Stimulated activated effector memory CD8-positive, alpha-beta T cell treated with anti-CD3 and anti-CD28 coated beads, Interleukin-12 subunit alpha, Interleukin-12 subunit beta, amount 100 ng/mL, for 72 hours (primary cell): ENCODE measurements around the gene FRS2.

Source experiments
- ATAC-seq: fragments of 150-1000 bp; cut with Tn5 transposase; 2 replicates; pipeline ENCODE4 v1.10.0; 2021
- DNase-seq, 2 donors: peaks; one replicate each; pipeline ENCODE4 v3.0.0; 2021 to 2022; ENCODE audit warnings: low spot score in 2 of 2
- H3K27ac Mint-ChIP-seq: one replicate; pipeline ENCODE4 v1.8.0; 2022; ENCODE audit warnings: mild to moderate bottlenecking, mixed read lengths
- H3K36me3 Mint-ChIP-seq: one replicate; pipeline ENCODE4 v1.8.0; 2022; ENCODE audit warnings: mild to moderate bottlenecking, mixed read lengths
- H3K4me1 Mint-ChIP-seq: one replicate; pipeline ENCODE4 v1.8.0; 2022; ENCODE audit warnings: mixed read lengths
- H3K4me3 Mint-ChIP-seq: one replicate; pipeline ENCODE4 v1.8.0; 2022; ENCODE audit warnings: mild to moderate bottlenecking, mixed read lengths
- H3K9me3 Mint-ChIP-seq: one replicate; pipeline ENCODE4 v1.8.0; 2022; ENCODE audit warnings: mixed read lengths

FRS2 gene, protein sequence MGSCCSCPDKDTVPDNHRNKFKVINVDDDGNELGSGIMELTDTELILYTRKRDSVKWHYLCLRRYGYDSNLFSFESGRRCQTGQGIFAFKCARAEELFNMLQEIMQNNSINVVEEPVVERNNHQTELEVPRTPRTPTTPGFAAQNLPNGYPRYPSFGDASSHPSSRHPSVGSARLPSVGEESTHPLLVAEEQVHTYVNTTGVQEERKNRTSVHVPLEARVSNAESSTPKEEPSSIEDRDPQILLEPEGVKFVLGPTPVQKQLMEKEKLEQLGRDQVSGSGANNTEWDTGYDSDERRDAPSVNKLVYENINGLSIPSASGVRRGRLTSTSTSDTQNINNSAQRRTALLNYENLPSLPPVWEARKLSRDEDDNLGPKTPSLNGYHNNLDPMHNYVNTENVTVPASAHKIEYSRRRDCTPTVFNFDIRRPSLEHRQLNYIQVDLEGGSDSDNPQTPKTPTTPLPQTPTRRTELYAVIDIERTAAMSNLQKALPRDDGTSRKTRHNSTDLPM

DNA sequence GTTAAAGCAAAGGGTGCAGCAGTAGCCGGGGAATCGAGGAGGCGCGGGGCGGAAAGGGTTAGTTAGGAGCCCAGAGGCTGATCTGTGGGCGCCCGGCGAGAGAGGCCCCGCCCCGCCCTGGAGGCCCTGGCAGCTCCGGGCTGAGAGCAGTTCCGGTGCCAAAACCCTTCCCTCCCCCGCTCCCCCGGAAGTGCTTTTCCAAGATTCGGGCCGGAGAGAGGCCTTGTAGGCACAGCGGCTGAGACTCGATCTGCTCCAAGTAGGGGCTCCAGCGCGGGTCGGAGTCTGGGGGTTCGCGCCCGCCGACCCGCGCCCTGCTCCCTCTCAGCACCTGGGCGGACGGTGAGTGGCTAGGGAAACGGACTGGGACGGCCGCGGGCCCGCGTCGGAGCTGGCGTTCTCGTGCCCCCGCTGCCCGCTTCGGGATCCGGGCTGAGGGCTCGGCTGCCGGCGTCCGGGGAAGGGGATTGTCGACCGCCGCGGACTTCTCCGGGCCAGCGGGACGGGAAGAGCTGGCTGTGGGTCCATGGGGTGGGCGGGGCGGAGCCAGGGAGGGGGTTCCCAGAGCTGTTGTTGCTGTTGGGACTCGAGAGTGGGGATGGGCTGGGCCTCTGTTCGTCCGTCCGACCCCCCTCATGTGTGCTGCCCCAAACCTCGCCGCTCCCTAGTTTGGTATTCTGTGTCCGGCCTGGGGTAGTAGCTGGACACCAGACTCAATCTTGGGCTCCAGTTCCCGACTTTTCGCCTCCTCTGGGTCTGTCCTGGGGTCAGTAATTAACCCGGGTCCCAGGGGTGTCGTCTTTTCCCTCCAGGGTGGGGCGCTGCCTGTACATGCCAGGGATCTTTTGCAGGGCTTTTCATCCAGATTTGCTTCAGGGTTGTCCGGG is at the start of gene FRS2:
Gene FRS2 (plus strand): TSS at position 200 of the 887 bp plus-strand sequence. CDS start 98,643 bp downstream, outside the sequence.
- no peaks in the 10 kb centered on the region for H3K36me3 Mint-ChIP-seq
- H3K27ac Mint-ChIP-seq = peak within 1 kb of the TSS; percentile 98
- DNase-seq = peak; percentile 73 to 88
- ATAC-seq = peak; percentile 98
- H3K4me1 Mint-ChIP-seq = peaks cover 35% of the 10 kb centered on the region
- H3K4me3 Mint-ChIP-seq = peak within 1 kb of the TSS; percentile 91
- no peaks in the 10 kb centered on the region for H3K9me3 Mint-ChIP-seq

DNA sequence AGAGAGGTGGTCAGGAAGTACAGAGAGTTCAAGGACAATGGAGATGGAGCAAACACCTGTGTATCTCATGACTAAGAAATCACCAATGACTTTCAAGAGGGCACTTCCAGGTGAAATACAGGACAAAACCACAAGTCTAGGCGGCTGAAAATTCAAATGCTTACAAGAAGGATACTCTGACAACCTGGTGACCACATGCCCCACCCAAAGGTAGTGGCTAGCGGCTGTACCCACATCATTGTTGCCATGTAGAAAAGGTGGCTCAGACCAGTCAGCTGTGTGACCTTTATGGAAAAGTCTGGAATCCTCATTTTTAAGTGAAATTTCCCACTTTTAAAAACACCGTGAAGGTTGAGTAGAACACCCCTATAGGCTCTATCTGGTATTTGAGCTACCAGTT is 48.6 kb upstream of the FRS2 start:
- H3K36me3 Mint-ChIP-seq = no peaks in the 10 kb centered on the region
- no peaks in the 10 kb centered on the region for H3K9me3 Mint-ChIP-seq
- DNase-seq (no peak), ATAC-seq (no peak)
- no peak overlapping the region for H3K4me3 Mint-ChIP-seq
- H3K27ac Mint-ChIP-seq = no peak overlapping the region
- H3K4me1 Mint-ChIP-seq = no peaks in the 10 kb centered on the region

DNA sequence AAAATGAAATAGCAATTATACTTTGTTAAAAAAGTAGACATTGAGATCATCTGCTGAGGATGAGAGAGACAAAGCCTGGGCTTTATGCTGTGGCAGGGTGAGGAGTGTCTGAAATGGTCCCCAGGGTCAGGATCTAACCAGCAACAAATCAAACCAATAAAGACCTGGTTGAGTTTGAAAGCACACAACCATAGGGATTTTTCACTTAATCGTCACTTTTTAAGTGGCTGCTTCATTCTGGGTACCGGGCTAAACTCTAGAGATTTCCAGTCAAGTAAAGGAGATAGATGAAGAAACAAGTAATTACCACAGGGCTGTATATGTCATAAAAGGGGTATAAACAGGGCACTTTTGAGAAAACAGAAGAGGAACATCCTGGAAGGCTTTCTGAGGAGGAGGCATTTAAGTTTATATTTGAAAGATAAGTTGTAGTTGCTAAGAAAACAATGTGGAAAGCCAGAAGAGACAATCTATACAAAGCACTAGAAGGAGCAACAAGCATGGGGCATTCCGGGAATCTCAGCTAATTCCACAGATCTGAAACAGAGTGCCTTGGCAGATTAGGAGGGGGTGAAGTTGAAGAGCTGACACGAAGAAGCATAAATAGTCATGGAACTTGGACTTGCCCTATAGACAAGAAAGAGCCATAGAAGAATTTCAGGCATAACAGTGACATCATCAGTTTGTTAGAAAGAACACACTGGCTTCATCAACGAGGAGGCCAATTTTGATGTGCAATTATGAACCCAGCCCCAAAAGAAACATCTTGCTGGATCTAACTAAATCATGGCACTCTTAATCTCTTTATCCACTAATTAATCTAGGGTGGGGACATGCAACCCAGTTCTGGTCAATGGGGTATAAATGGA is 46.9 kb upstream of the FRS2 start:
- DNase-seq = no peak
- no peaks in the 10 kb centered on the region for H3K9me3 Mint-ChIP-seq
- H3K4me3 Mint-ChIP-seq = no peak overlapping the region
- no peaks in the 10 kb centered on the region for H3K4me1 Mint-ChIP-seq
- H3K36me3 Mint-ChIP-seq = no peaks in the 10 kb centered on the region
- no peak overlapping the region for H3K27ac Mint-ChIP-seq
- ATAC-seq = no peak

DNA sequence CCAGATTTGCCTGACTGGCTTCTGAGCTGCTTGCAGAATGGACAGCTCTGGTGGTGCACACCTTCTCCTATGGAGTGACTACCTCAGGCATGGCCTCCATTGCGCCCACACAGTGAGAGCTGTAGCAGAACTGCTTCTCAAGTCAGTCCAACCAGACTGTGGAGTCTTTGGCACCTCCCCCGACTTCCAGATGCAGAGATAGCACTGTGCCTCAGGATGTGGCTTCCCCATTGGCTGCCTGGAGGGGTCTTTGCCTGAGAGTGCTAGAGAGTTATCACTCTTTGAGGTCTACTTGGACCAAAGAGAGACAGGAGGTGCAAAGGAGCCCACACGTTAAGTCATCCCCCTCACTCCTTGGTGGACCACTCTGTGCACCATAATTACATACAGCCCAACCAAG is 44.8 kb upstream of the FRS2 start:
- H3K9me3 Mint-ChIP-seq = no peaks in the 10 kb centered on the region
- DNase-seq (no peak), ATAC-seq (peak; percentile 34)
- H3K27ac Mint-ChIP-seq = no peak overlapping the region
- H3K4me1 Mint-ChIP-seq = no peaks in the 10 kb centered on the region
- no peak overlapping the region for H3K4me3 Mint-ChIP-seq
- H3K36me3 Mint-ChIP-seq = no peaks in the 10 kb centered on the region

DNA sequence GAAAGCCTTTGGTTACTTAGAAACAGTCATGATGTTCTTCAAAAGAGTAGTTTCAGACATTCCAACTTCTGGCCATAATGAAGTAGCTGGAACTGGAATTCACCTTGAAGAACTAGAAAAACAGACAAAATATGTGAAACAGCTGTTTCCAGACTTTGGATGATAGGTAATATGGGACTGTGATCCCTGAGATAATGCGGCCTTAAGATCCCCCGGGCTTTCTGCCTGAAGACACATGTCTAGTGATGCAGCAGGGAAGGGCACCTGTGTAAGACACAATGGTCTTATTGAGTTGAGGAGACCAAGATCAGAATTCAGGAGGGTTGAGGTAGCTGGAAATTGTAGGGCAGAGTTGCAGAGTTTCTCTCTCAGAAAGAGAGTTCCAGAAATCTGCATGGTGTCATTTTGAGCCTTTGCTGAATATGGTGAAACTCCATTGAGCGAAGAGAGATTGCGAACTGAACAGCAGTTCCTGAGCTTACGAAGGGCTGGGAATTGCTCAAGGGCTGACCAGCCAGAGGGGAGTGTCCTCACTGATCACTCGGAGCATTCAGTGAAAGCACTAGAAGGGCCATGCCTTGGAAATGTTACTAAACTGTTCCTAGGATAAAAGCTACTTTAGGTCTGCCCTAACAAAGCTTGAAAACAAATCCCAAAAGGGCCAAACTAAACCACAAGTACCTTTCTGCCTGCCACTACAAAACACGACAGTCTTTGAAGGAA is 41.7 kb upstream of the FRS2 start:
- Mint-ChIP-seq H3K27ac (no peak overlapping the region), H3K36me3 (no peaks in the 10 kb centered on the region), H3K9me3 (no peaks in the 10 kb centered on the region), H3K4me3 (no peak overlapping the region), H3K4me1 (no peaks in the 10 kb centered on the region)
- ATAC-seq (no peak), DNase-seq (no peak)

DNA sequence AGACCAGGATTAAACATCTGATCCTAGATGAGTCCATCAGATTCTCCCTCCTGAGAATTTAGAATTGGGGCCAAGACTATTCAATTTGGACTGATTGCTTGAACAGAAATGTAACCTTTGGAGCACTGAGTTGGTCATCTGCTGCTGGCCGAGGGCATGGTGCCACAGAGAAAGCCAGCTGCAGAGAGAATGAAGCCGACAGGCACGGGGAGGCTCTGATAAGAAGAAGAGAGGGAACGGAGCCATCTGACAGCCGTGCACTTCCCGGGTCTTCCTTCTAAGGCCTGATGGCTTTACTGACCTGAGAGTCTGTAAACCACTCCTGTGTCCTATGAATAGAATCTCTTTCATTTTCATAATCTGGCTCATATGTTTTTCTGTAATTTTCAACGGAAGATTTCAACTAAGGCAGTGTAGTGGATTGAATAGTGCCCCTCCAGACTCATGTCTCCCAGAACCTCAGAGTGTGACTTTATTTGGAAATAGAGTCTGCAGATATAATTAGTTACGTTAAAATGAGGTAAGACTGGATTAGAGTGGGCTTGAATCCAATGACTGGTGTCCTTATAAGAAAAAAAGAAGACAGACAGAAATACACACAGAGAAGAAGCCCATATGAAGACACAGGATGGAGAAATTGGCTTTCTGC is 39.1 kb upstream of the FRS2 start:
- H3K4me3 Mint-ChIP-seq = no peak overlapping the region
- H3K4me1 Mint-ChIP-seq = no peaks in the 10 kb centered on the region
- no peaks in the 10 kb centered on the region for H3K9me3 Mint-ChIP-seq
- DNase-seq (no peak), ATAC-seq (no peak)
- H3K27ac Mint-ChIP-seq = no peak overlapping the region
- no peaks in the 10 kb centered on the region for H3K36me3 Mint-ChIP-seq

DNA sequence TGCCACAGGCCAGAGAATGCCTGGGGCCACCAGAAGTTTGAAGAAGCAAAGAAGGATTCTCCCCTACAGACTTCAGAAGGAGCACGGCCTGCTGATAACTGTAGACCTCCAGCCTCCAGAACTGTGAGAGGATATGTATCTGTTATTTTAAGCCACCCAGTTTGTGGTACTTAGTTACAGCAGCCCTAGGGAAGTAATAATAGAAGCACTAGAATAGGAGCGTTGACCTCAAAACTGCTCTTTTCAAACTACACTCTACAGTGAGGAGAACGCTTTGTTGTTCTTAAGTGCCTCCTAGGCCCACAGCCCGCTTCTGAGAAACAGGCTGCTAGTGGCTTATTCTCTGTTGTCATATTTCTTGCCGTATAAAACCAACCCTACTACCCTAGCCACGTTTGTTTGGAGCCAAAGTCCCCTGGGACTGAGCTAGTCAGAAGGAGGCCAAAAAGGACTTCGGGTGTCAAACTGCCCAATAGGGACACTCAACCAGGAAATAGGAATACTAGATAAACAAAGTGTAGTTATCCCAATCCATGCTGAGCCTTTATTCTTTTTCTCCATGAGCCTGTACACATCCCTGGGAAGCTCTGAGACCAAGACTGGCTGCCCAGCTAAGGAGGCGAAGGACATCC is 38.5 kb upstream of the FRS2 start:
- H3K27ac Mint-ChIP-seq = no peak overlapping the region
- no peak for DNase-seq
- H3K9me3 Mint-ChIP-seq = no peaks in the 10 kb centered on the region
- ATAC-seq = no peak
- H3K36me3 Mint-ChIP-seq = no peaks in the 10 kb centered on the region
- H3K4me1 Mint-ChIP-seq = no peaks in the 10 kb centered on the region
- no peak overlapping the region for H3K4me3 Mint-ChIP-seq

DNA sequence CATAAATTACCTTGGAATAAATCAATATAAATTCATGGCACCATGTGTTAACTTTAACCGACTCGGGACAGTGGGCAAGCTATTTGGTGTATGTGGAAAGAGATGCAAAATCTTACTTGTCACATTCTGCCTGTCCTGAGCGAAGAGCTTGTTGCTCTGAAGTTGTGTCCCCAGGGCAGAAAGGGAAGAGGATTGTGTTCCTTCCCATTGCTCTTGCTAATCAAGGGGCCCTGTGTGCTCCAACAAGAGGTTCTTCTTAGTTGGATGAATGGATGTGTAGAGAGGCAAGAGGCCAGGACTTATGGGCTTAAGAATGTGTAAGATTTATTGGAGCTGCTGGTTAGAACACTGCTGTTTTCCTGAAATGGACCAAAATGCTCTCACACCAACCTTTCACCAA is 36.5 kb upstream of the FRS2 start:
- DNase-seq (no peak), ATAC-seq (no peak)
- Mint-ChIP-seq H3K4me1 (no peaks in the 10 kb centered on the region), H3K27ac (no peak overlapping the region), H3K36me3 (no peaks in the 10 kb centered on the region), H3K9me3 (no peaks in the 10 kb centered on the region), H3K4me3 (no peak overlapping the region)

DNA sequence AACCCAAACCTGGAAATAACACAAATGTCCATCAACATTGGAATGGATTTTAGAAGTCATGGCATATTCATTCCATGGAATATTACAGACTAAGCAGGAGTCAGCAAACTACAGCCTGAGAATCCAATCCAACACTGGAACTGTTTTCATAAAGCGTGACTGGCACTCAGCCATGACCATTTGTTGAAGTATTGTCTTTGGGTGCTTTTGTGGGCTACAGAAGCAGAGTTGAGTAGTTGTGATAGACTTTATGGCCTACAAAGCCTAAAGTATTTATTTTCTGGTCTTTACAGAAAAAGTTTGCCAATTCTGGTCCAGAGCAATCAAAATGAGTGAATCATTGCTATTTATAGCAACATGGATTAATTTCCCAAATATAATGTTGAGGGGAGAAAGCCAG is 34.5 kb upstream of the FRS2 start:
- Mint-ChIP-seq H3K4me3 (no peak overlapping the region), H3K9me3 (no peaks in the 10 kb centered on the region), H3K27ac (no peak overlapping the region)

DNA sequence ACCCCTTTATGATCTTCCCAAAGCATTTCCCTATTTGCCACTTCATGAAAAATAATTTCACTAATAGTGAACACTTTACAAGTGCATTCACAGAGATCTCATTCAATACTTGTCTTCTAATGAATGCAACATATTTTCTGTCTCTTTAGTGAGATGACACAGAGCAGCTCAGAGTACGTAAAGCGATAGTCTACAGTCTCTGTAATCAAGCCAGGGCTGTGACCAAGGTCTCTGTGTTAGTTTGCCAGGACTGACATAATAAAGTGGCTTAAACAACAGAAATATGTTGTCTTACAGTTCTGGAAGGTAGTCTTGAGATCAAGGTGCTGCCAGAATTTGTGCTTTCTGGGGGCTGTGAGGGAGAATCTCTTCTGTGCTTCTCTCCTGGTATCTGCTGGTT is 33.1 kb upstream of the FRS2 start:
- DNase-seq = no peak
- no peaks in the 10 kb centered on the region for H3K9me3 Mint-ChIP-seq
- no peak overlapping the region for H3K27ac Mint-ChIP-seq
- H3K4me3 Mint-ChIP-seq = no peak overlapping the region
- no peaks in the 10 kb centered on the region for H3K36me3 Mint-ChIP-seq
- no peaks in the 10 kb centered on the region for H3K4me1 Mint-ChIP-seq
- no peak for ATAC-seq

More for the DNA sequence above, 34.5 kb upstream of the FRS2 start:
- no peaks in the 10 kb centered on the region for H3K36me3 Mint-ChIP-seq
- DNase-seq = no peak
- ATAC-seq = no peak
- H3K4me1 Mint-ChIP-seq = no peaks in the 10 kb centered on the region

DNA sequence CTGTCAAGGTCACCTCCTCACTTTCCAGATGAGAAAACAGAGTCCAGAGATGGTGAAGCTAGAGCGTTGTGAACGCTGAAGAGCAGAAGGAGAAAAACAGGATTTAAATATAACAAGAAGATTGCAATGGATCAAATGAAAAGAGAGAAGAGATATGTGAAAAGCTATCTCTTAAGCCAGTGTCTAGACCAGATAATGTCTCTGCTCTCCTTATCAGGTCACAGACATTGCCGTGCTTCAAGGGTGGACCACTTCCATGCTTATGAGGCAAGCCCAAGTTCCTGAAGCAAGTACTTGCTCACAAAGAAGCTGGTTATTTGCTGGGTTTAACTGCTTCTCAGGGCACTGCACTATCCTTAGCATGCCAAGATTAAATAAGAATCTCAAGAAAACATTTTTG is 31.6 kb upstream of the FRS2 start:
- H3K4me1 Mint-ChIP-seq = no peaks in the 10 kb centered on the region
- no peak overlapping the region for H3K27ac Mint-ChIP-seq
- no peaks in the 10 kb centered on the region for H3K36me3 Mint-ChIP-seq
- ATAC-seq (no peak), DNase-seq (no peak)
- no peak overlapping the region for H3K4me3 Mint-ChIP-seq
- no peaks in the 10 kb centered on the region for H3K9me3 Mint-ChIP-seq

DNA sequence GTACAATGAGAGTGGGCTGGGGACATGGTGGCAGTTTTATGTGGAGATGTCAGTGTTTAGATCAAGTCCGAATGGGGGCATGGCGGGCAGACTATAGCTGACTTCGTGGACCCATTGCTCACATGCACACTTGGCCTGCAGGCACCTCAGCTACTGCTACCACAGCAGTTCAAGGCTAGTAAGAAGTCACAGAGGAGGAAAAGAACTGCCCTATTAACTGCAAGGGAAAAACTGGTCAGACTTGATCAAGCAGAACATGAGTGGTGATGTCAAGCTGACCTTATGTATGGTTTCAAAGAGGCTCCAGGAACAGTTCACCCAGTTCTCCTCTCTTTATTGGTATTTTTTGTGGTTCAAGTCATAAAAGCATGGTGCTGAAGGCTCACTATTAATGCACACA is 30.2 kb upstream of the FRS2 start:
- no peak for ATAC-seq
- DNase-seq = no peak
- Mint-ChIP-seq H3K4me1 (no peaks in the 10 kb centered on the region), H3K9me3 (no peaks in the 10 kb centered on the region), H3K27ac (no peak overlapping the region), H3K36me3 (no peaks in the 10 kb centered on the region), H3K4me3 (no peak overlapping the region)

DNA sequence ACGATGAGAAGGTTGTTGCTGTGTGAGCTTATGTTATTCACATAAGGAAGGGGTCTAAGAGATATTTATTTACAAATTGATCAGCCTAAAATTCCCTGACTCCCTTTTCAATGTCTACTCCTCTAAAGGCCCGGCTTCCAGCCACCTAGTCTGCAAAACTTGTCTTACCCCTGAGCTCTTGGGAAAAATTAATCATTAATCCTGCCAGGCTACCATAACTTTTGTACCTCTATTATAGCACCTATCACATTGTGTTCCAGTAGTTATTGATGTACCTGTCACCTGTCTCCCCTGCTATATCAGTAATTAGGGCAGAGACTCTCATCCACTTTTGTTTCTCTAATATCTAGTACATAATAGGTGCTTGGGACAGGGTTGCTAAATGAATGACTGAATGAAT is 29.3 kb upstream of the FRS2 start:
- no peak overlapping the region for H3K4me3 Mint-ChIP-seq
- H3K36me3 Mint-ChIP-seq = no peaks in the 10 kb centered on the region
- no peak overlapping the region for H3K27ac Mint-ChIP-seq
- no peak for ATAC-seq
- no peaks in the 10 kb centered on the region for H3K4me1 Mint-ChIP-seq
- no peak for DNase-seq
- H3K9me3 Mint-ChIP-seq = no peaks in the 10 kb centered on the region

DNA sequence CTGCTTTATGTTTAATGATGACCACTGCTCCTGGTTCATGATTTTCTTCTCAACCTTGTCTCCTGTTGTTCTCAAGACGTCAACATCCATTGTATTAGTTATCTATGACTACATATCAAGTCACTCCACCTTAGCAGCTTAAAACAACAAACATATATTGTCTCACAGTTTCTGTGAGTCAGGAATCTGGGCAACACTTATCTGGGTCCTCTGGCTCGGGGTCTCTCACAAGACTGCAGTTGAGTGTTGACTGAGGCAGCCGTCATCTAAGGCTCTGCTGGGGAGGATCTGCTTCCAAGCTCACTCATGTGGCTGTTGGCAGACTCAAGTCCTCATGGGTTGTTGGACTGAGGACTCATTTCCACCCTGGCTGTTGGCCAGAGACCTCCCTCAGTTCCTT is 27.3 kb upstream of the FRS2 start:
- no peak overlapping the region for H3K4me3 Mint-ChIP-seq
- ATAC-seq (no peak), DNase-seq (no peak)
- H3K27ac Mint-ChIP-seq = no peak overlapping the region
- H3K36me3 Mint-ChIP-seq = no peaks in the 10 kb centered on the region
- no peaks in the 10 kb centered on the region for H3K9me3 Mint-ChIP-seq
- H3K4me1 Mint-ChIP-seq = no peaks in the 10 kb centered on the region
